Body of pancreas (tissue), 4 donors: ENCODE results near the gene KLK8. TPM values are rescaled to one million over a fixed set of nuclear protein-coding genes. Genes with fewer than 3 reads are reported as not detected.

Experiments
- ATAC-seq: fragments of 150-250 bp; one replicate; pipeline ENCODE4 v1.9.1; 2016
- DNase-seq, 4 donors: peaks; one replicate each; pipeline ENCODE4 v3.0.0-alpha.2; 2019
- H3K27ac ChIP-seq, 4 donors: fragments of 200-600 bp; sonication (generic); 1 replicate in 3 of 4; 2 replicates in 1 of 4; pipeline versions ENCODE4 v1.5.1 to v1.6.1; 2016 to 2019; ENCODE audit warnings: mild to moderate bottlenecking in 1 of 4, mixed read lengths in 1 of 4, moderate library complexity in 1 of 4
- H3K27me3 ChIP-seq, 2 donors: fragments of 200-600 bp; sonication (generic); one replicate each; pipeline ENCODE4 v1.6.0; 2016; ENCODE audit warnings: mild to moderate bottlenecking in 1 of 2
- H3K36me3 ChIP-seq, 2 donors: fragments of 200-600 bp; sonication (generic); replicated peaks in 1 of 2; 2 replicates each; pipeline ENCODE4 v1.5.1; 2016; ENCODE audit warnings: low read depth in 2 of 2; ENCODE audit not compliant: insufficient read depth in 1 of 2
- H3K4me1 ChIP-seq: fragments of 200-600 bp; sonication (generic); one replicate; pipeline ENCODE4 v1.6.0; 2016
- H3K4me3 ChIP-seq, 2 donors: fragments of 200-600 bp; sonication (generic); 1 replicate in 1 of 2; 2 replicates in 1 of 2; pipeline ENCODE4 v1.5.1; 2016 to 2019
- H3K9me3 ChIP-seq, 3 donors: fragments of 200-600 bp; sonication (generic); 1 replicate in 2 of 3; 2 replicates in 1 of 3; pipeline ENCODE4 v1.5.1; 2016
- POLR2A ChIP-seq, 3 donors: fragments of 450-650 bp; IDR thresholded peaks; one replicate each; pipeline ENCODE4 v1.6.1; 2016; ENCODE audit warnings: antibody characterized with exemption in 3 of 3, mild to moderate bottlenecking in 2 of 3
- WGBS, 2 donors: methylation state at CpG; one replicate each; pipeline ENCODE4 v1.1.5; 2017; 5-methylcytosine and 5-hydroxymethylcytosine counted together
- intact Hi-C: fragments of 100-400 bp; cut with DNase I; formaldehyde crosslinking; loops from one replicate; pipeline ENCODE4 v1.15.1; 2023
- total RNA-seq, 2 donors: library from RNA; depleted of rRNA; stranded (reverse); fragments of >200 nt; gene quantifications; one replicate each; pipeline ENCODE4 v1.1.0, GENCODE V29; 2016
- TF ChIP-seq, protein P1 (sequence below), 7 experiments: fragments of 450-650 bp in 4 of 7; fragments of 200-600 bp in 3 of 7; sonication (generic) in 3 of 7; IDR thresholded peaks; one replicate each; pipeline ENCODE4 v1.5.1; 2016 to 2019; ENCODE audit warnings: antibody characterized with exemption in 7 of 7

KLK8 gene
- total RNA-seq, 2 donors from 2014 or later: not detected

DNA sequence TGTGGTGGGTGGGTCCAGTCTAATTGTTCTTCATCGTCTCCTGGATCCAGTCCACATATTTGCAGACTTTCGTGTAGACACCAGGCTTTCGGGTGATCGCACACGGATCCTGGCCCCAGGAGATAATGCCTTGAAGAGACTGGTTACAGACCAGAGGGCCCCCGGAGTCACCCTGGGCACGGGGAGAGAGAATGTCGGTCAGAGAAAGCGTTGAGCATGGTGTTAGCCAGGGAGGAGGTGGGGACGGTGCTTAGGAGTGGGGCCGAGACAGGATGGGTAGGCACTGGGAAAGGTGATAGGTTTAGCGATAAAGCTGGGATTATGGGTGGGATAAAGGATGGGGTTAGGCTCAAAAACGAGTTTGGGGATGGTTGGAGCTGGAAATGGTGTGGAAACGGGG is 21.1 kb upstream of the KLK8 start:
- intact Hi-C loops: loop anchor here (5.0 kb wide), 1 partner anchor 75 kb away; no protein-coding TSS in a partner anchor
- Histone ChIP-seq H3K27me3 (peaks cover 0 to 5% of the 10 kb centered on the region in 2 donors), H3K36me3 (no peaks in the 10 kb centered on the region), H3K9me3 (no peaks in the 10 kb centered on the region), H3K4me1 (peaks cover 58% of the 10 kb centered on the region), H3K4me3 (no peak overlapping the region), H3K27ac (no peak overlapping the region)
- DNase-seq (no peak), ATAC-seq (no peak)
- TF ChIP-seq, protein P1, sequence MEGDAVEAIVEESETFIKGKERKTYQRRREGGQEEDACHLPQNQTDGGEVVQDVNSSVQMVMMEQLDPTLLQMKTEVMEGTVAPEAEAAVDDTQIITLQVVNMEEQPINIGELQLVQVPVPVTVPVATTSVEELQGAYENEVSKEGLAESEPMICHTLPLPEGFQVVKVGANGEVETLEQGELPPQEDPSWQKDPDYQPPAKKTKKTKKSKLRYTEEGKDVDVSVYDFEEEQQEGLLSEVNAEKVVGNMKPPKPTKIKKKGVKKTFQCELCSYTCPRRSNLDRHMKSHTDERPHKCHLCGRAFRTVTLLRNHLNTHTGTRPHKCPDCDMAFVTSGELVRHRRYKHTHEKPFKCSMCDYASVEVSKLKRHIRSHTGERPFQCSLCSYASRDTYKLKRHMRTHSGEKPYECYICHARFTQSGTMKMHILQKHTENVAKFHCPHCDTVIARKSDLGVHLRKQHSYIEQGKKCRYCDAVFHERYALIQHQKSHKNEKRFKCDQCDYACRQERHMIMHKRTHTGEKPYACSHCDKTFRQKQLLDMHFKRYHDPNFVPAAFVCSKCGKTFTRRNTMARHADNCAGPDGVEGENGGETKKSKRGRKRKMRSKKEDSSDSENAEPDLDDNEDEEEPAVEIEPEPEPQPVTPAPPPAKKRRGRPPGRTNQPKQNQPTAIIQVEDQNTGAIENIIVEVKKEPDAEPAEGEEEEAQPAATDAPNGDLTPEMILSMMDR (IDR thresholded peaks at IDR 0.05): no peak
- no peak for TF ChIP-seq POLR2A (IDR thresholded peaks at IDR 0.05)
- WGBS, 2 donors: 68 to 73% methylated on average over 14 of the region's 14 CpGs

DNA sequence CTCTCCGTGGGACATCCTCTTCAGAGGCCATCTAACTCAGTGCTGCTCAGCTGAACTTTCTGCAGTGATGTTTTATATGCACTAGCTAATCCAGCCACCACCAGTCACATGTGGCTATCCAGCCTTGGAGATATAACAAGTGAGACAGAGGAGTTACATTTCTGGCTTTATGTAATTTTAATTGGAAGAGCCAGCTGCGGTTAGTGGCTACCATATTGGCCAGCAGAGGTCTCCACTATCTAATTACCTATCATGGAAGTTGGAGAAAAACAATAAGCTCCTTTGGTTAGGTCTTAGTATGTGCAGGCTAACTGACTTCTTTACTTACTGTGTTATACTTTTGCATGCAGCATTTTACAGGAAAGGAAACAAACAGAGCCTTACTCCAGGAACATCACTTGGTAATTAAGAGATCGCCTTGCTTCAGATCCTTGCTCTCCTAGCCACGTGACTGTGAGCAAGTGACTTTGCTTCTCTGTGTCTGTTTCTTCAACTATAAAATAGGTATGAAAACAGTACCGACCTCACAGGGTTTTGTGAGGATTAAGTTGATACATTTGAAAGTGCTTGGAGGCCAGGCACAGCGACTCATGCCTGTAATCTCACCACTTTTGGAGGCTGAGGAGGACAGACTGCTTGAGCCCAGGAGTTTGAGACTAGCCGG is 19.7 kb upstream of the KLK8 start:
- DNase-seq (peak; percentile 41 to 66 (median 60)), ATAC-seq (peak; percentile 57)
- 24 to 39% methylated on average over 7 of the region's 7 CpGs for WGBS, 2 donors
- peaks cover 0 to 5% of the 10 kb centered on the region in 2 donors for H3K27me3 ChIP-seq
- peak overlapping the region in 1 of 4 donors; percentile 19 for H3K27ac ChIP-seq
- no peak overlapping the region for H3K4me3 ChIP-seq
- TF ChIP-seq, protein P1 (IDR thresholded peaks at IDR 0.05): peak; percentile 42 to 82 (median 71)
- no peak for TF ChIP-seq POLR2A (IDR thresholded peaks at IDR 0.05)
- no peaks in the 10 kb centered on the region for H3K36me3 ChIP-seq
- intact Hi-C loops: loop anchor here (5.0 kb wide), 1 partner anchor 76 kb away; no protein-coding TSS in a partner anchor
- no peaks in the 10 kb centered on the region for H3K9me3 ChIP-seq
- H3K4me1 ChIP-seq: peaks cover 55% of the 10 kb centered on the region

DNA sequence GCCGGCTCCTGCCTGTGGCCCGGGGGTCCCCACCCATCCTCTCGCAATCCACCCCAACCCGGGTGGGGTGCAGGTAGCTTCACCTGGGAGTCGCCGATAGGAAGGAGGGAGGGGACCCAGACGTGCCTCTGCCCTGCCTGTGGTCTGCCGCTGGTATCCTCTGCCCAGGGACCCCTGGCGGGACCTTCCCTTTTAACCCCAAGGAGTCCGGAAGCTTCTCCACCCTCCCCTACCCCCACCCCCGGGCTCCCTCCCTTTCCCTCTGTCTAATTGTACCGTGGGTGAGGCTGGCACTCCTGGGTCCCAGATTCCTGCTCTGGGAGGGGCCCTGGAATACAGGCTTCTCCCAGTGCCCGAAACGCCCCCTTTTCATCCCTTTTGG is 18.1 kb upstream of the KLK8 start, which contains the start of gene KLK10:
TSS of gene KLK10 (minus strand) at position 166 of the 382 bp plus-strand sequence. CDS start 579 bp downstream, outside the sequence.
- ATAC-seq (no peak), DNase-seq (no peak)
- H3K4me3 ChIP-seq: no peak within 1 kb of the TSS
- H3K9me3 ChIP-seq: no peaks in the 10 kb centered on the region
- WGBS, 2 donors: 20 to 52% methylated on average over 4 to 14 of the region's 14 CpGs
- H3K36me3 ChIP-seq: no peaks in the 10 kb centered on the region
- intact Hi-C loops: no loop called here
- peaks cover 0 to 5% of the 10 kb centered on the region in 2 donors for H3K27me3 ChIP-seq
- TF ChIP-seq, protein P1 (IDR thresholded peaks at IDR 0.05): no peak
- TF ChIP-seq POLR2A (IDR thresholded peaks at IDR 0.05): no peak
- no peak within 1 kb of the TSS for H3K27ac ChIP-seq
- H3K4me1 ChIP-seq: peaks cover 39% of the 10 kb centered on the region

DNA sequence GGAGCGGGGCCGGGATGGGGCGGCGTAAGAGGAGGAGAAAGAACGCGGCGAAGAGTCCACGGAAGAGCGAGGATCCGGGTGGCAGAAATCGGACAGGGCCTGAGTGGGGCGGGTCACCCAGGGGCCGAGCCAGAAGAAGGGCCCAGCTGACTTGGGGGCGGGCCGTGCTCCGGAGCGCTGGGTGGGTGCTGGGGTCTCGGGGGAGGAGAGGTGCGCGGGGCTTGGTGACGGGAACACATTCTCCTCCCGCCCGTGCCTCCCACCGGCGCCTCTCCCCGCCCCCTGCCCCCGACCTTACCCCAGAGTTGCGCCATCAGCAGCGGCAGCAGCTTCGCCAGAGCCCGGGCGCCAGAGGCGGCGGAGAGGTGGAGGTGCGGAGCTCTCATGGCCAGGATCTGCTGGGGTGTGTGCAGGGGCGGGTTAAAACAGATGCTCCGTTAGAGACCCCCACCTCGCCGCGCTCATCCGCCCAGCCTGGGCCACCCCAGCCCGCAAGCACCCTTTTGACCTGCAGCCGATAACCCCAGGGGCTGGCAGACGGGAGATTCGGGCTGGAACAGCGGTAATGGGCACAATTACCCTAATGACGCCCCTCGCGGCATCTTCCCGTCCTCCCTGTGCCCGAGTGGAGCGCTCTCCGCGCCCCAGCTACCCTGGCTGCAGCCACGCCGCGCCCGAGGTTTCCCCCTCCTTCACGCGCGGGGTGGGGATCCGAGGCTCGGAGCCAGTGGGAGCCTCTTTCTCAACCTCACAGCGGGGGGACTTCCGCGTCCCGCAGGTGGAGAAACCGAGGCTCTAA is 17.5 kb upstream of the KLK8 start:
- peaks cover 0 to 8% of the 10 kb centered on the region in 2 donors for H3K27me3 ChIP-seq
- no peak overlapping the region for H3K4me3 ChIP-seq
- intact Hi-C loops: no loop called here
- peaks cover 38% of the 10 kb centered on the region for H3K4me1 ChIP-seq
- DNase-seq: peak in 1 of 4 donors; percentile 24
- no peak overlapping the region for H3K27ac ChIP-seq
- no peak for ATAC-seq
- TF ChIP-seq POLR2A (IDR thresholded peaks at IDR 0.05): no peak
- TF ChIP-seq, protein P1 (IDR thresholded peaks at IDR 0.05): no peak
- H3K36me3 ChIP-seq: no peaks in the 10 kb centered on the region
- no peaks in the 10 kb centered on the region for H3K9me3 ChIP-seq
- 9 to 11% methylated on average over 17 to 56 of the region's 68 CpGs for WGBS, 2 donors
